Thyroid gland (tissue), 4 donors: ENCODE results near the gene EFCAB8. TPM values are rescaled to one million over a fixed set of nuclear protein-coding genes. Genes with fewer than 3 reads are reported as not detected.

Experiments
- DNase-seq, 2 donors: peaks; one replicate each; pipeline ENCODE4 v3.0.0-alpha.2; 2019
- H3K27ac ChIP-seq, 3 donors: fragments of 200-600 bp; sonication (generic); 1 replicate in 2 of 3; 2 replicates in 1 of 3; pipeline ENCODE4 v1.5.1; 2016 to 2019; ENCODE audit warnings: mild to moderate bottlenecking in 1 of 3, moderate library complexity in 1 of 3
- H3K27me3 ChIP-seq: fragments of 200-600 bp; sonication (generic); one replicate; pipeline ENCODE4 v1.5.1; 2019
- H3K36me3 ChIP-seq, 2 donors: fragments of 200-600 bp; sonication (generic); one replicate each; pipeline ENCODE4 v1.5.1; 2016 to 2019
- H3K4me1 ChIP-seq, 2 donors: fragments of 200-600 bp; sonication (generic); one replicate each; pipeline ENCODE4 v1.5.1; 2017 to 2019
- H3K4me3 ChIP-seq, 3 donors: fragments of 200-600 bp; sonication (generic); replicated peaks in 1 of 3; 1 replicate in 2 of 3; 2 replicates in 1 of 3; pipeline ENCODE4 v1.5.1; 2016; ENCODE audit warnings: mild to moderate bottlenecking in 1 of 3
- H3K9me3 ChIP-seq: fragments of 200-600 bp; sonication (generic); one replicate; pipeline ENCODE4 v1.5.1; 2017
- POLR2A ChIP-seq, 2 donors: fragments of 450-650 bp; IDR thresholded peaks; one replicate each; pipeline ENCODE4 v1.6.1; 2017; ENCODE audit warnings: antibody characterized with exemption in 2 of 2, mild to moderate bottlenecking in 2 of 2, moderate library complexity in 1 of 2
- WGBS, 2 donors: methylation state at CpG; one replicate each; pipeline ENCODE4 v1.1.5; 2017; 5-methylcytosine and 5-hydroxymethylcytosine counted together
- intact Hi-C: fragments of 100-400 bp; cut with DNase I; formaldehyde crosslinking; loops from one replicate; pipeline ENCODE4 v1.15.1; 2023
- total RNA-seq, 4 donors: library from RNA; depleted of rRNA; stranded (reverse); fragments of >200 nt; gene quantifications; one replicate each; pipeline ENCODE4 v1.2.3, GENCODE V29; 2016
- TF ChIP-seq, protein P1 (sequence below), 6 experiments: fragments of 200-600 bp in 3 of 6; fragments of 450-650 bp in 3 of 6; sonication (generic) in 3 of 6; IDR thresholded peaks; one replicate each; pipeline ENCODE4 v1.5.1; 2016 to 2019; ENCODE audit warnings: antibody characterized with exemption in 6 of 6, mild to moderate bottlenecking in 2 of 6, inconsistent platforms in 1 of 6, moderate library complexity in 1 of 6

Gene EFCAB8
- total RNA-seq, 4 donors from 2014 or later, result 0.27 to 2.3 TPM; not detected in 2

DNA sequence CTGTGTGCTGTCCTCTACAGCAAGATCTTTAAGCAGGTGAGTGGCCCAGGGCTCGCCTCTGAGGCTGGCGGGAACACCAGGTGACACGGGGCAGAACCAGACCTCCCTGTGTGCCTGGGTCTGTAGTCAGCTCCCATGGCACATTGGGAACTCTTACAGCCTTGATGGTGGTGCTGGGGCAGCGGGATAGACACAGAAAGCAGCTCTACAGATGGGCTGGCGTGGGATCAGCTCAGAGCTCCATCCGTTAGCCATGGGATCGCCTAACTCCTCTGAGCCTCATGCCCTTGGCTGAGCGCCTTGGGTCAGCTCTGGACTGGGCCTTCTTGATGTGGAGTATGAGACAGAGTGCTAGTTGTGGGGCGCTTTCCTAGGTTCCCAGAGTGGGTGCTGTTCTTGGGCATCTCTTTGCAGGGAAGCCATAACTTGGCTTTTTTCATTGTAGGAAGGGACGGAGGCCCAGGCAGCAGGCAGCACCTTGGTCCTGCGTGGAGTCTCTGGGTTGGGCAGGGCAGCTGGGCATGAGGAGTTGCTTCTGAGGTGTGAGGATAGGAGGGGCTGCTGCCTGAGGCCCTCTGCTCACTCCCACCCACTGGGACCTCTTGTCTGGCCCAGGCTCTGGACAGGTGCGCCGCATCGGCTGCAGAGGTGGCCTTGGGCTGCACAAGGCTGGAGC lies 51.3 kb downstream of the EFCAB8 start:
- no peak for TF ChIP-seq POLR2A (IDR thresholded peaks at IDR 0.05)
- TF ChIP-seq, protein P1, sequence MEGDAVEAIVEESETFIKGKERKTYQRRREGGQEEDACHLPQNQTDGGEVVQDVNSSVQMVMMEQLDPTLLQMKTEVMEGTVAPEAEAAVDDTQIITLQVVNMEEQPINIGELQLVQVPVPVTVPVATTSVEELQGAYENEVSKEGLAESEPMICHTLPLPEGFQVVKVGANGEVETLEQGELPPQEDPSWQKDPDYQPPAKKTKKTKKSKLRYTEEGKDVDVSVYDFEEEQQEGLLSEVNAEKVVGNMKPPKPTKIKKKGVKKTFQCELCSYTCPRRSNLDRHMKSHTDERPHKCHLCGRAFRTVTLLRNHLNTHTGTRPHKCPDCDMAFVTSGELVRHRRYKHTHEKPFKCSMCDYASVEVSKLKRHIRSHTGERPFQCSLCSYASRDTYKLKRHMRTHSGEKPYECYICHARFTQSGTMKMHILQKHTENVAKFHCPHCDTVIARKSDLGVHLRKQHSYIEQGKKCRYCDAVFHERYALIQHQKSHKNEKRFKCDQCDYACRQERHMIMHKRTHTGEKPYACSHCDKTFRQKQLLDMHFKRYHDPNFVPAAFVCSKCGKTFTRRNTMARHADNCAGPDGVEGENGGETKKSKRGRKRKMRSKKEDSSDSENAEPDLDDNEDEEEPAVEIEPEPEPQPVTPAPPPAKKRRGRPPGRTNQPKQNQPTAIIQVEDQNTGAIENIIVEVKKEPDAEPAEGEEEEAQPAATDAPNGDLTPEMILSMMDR (IDR thresholded peaks at IDR 0.05), result no peak
- H3K4me3 ChIP-seq, result no peak overlapping the region
- H3K4me1 ChIP-seq, result no peaks in the 10 kb centered on the region
- intact Hi-C loops, result loop anchor here (5.0 kb wide), 1 partner anchor 387 kb away; no protein-coding TSS in a partner anchor
- H3K27me3 ChIP-seq, result no peaks in the 10 kb centered on the region
- H3K9me3 ChIP-seq, result no peaks in the 10 kb centered on the region
- WGBS, 2 donors, result 91 to 92% methylated on average over 13 to 14 of the region's 14 CpGs
- H3K36me3 ChIP-seq, result no peaks in the 10 kb centered on the region
- H3K27ac ChIP-seq, result no peak overlapping the region
- DNase-seq, result no peak

DNA sequence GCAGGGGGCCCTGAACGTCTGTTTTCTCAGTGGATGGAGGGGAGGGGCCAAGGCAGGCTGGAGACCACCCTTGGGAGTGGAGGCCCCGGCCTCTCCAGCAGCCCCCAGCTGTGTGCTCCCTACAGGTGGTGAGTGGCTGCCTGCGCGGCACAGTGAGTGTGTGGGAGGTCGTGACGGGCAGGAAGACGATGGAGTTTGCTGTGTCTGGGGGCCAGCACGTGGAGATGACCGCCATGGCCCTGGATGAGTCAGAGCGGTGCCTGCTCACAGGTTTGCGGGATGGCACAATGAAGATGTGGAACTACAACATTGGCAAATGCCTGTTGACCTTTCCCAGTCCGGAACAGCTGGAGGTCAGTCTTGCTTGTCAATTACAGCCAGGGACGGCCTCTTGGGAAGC lies 52.6 kb downstream of the EFCAB8 start:
- H3K27me3 ChIP-seq, result no peaks in the 10 kb centered on the region
- intact Hi-C loops, result no loop called here
- H3K4me1 ChIP-seq, result no peaks in the 10 kb centered on the region
- no peak overlapping the region for H3K27ac ChIP-seq
- 75 to 87% methylated on average over 12 to 13 of the region's 13 CpGs for WGBS, 2 donors
- no peaks in the 10 kb centered on the region for H3K36me3 ChIP-seq
- H3K4me3 ChIP-seq, result no peak overlapping the region
- TF ChIP-seq, protein P1 (IDR thresholded peaks at IDR 0.05), result no peak
- TF ChIP-seq POLR2A (IDR thresholded peaks at IDR 0.05), result no peak
- H3K9me3 ChIP-seq, result no peaks in the 10 kb centered on the region
- no peak for DNase-seq

DNA sequence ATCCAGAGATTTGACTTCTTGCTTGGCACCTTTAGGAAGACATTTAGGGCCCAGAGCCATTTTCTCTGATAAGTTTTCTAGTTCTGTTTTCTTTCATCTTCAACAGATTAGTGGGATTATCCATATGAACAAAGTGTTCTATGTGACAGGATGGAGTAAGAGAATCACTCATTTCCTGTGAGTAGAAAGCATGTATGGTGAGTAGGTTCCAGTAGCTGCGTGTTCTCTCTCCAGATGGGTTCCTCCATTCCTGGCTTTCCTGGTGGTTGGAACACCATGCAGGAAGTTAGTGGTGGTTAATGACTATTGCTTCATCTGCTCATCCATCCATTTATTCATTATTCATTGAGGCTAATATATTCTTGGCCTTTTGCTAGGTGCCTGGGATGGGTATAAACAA lies 54.0 kb downstream of the EFCAB8 start:
- intact Hi-C loops, result no loop called here
- Histone ChIP-seq H3K27me3 (no peaks in the 10 kb centered on the region), H3K4me3 (no peak overlapping the region), H3K9me3 (no peaks in the 10 kb centered on the region), H3K36me3 (no peaks in the 10 kb centered on the region), H3K4me1 (no peaks in the 10 kb centered on the region), H3K27ac (no peak overlapping the region)
- no peak for DNase-seq
- no peak for TF ChIP-seq POLR2A (IDR thresholded peaks at IDR 0.05)
- TF ChIP-seq, protein P1 (IDR thresholded peaks at IDR 0.05), result no peak
- WGBS, 2 donors, result 96 to 97% methylated on average over 1 of the region's 1 CpG

DNA sequence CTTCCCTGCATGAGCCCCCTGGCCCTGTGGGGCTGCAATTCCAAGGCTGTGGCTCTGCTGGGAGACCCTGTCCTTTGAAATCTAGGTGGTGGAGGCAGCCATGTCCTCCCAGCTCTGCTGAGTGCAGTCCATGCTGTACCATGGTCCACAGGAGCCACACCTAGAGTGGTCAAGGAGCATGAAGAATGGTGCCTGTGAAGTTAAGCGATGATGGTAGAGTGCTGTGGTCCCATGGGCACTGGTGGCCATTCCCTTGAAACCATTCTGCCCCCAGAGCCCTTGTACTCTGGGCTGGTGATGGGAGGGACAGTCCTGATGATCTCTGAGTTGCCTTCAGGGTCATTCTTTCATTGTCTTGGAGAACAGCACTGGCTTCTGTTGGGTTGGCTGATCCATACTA lies 55.3 kb downstream of the EFCAB8 start:
- WGBS, 2 donors, result 100% methylated on average over 1 of the region's 1 CpG; no CpG with 5 or more reads in 1 of the 2 donors
- intact Hi-C loops, result no loop called here
- Histone ChIP-seq H3K27me3 (no peaks in the 10 kb centered on the region), H3K36me3 (no peaks in the 10 kb centered on the region), H3K9me3 (no peaks in the 10 kb centered on the region), H3K27ac (no peak overlapping the region), H3K4me1 (no peaks in the 10 kb centered on the region), H3K4me3 (no peak overlapping the region)
- no peak for TF ChIP-seq POLR2A (IDR thresholded peaks at IDR 0.05)
- TF ChIP-seq, protein P1 (IDR thresholded peaks at IDR 0.05), result no peak
- no peak for DNase-seq

DNA sequence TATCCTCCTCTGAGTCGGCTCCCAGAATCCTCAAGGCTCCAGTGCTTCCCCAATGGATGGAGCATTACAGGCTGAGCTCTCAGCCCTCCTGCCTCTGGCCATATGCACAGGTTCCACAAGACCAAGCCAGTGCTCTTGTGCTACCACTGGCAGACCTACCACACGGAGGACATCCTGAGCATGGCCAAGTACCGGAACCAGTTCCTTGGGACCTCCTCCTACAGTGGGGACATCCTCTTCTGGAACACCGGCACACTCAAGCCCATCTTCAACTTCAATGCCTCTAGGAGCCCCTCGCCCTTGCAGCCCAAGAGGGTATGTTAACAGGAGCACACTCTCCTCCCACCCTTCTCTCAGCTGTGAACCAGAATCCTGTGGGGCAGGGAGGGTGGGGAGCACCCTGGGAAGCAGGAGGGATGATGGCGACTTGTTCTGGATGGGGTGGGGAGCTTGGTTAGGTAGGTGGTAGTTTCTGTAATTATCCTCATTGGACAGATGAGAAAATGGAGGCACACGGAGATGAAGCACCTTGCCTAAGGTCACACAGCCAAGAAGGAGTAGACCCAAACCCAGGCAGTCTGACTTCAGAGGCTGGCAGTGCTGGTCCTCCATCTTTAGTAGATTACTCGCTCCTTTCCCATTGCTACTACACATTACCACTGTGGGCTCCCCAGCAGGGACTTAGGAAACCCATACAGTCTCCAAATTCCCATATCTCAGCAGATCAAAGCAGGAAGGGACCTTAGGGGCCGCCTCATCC lies 58.6 kb downstream of the EFCAB8 start:
- no peak overlapping the region for H3K4me3 ChIP-seq
- intact Hi-C loops, result no loop called here
- no peaks in the 10 kb centered on the region for H3K36me3 ChIP-seq
- no peak overlapping the region for H3K27ac ChIP-seq
- no peak for TF ChIP-seq POLR2A (IDR thresholded peaks at IDR 0.05)
- TF ChIP-seq, protein P1 (IDR thresholded peaks at IDR 0.05), result no peak
- no peaks in the 10 kb centered on the region for H3K4me1 ChIP-seq
- WGBS, 2 donors, result 68 to 80% methylated on average over 6 to 9 of the region's 9 CpGs
- no peaks in the 10 kb centered on the region for H3K9me3 ChIP-seq
- no peak for DNase-seq
- H3K27me3 ChIP-seq, result no peaks in the 10 kb centered on the region
